SK-N-SH (cell line): ENCODE data around the gene ADAMTSL1. TPM values are rescaled to one million over a fixed set of nuclear protein-coding genes. Genes with fewer than 3 reads are reported as not detected.

ENCODE experiments used
- CTCF ChIA-PET: fragments of 300-600, 350-600 bp; formaldehyde crosslinking; extraction: SDS; loops from one replicate; lab custom pipeline; 2021; lab: Yijun Ruan, JAX
- POLR2A ChIA-PET: fragments of 350-600 bp; sonication (Branson Sonifier 250); formaldehyde crosslinking; extraction: SDS; loops from one replicate; lab custom pipeline; 2020; ENCODE audit warnings: antibody characterized with exemption, inconsistent platforms; lab: Yijun Ruan, JAX
- DNase-seq: peaks from one replicate; pipeline ENCODE4 v3.0.0; 2012
- H2AFZ ChIP-seq: fragments of 200-600 bp; sonication (generic); 2 replicates; pipeline ENCODE4 v1.8.1; 2016; ENCODE audit warnings: antibody characterized with exemption, mild to moderate bottlenecking, low read depth
- H3F3A ChIP-seq: fragments of 200-600 bp; sonication (generic); replicated peaks from 2 replicates; pipeline ENCODE3; 2016; ENCODE audit warnings: antibody characterized with exemption, mild to moderate bottlenecking; ENCODE audit not compliant: insufficient read depth
- H3K27ac ChIP-seq, 2 experiments: fragments of 200-500 bp in 1 of 2; fragments of 200-600 bp in 1 of 2; sonication (Bioruptor generic) in 1 of 2; sonication (generic), shearing (Covaris generic) in 1 of 2; 2 replicates each; pipeline versions ENCODE4 v1.5.1 to v1.6.1; 2014 to 2016; ENCODE audit warnings: low read depth in 2 of 2, inconsistent platforms in 1 of 2, low read length in 1 of 2, mild to moderate bottlenecking in 1 of 2, mixed read lengths in 1 of 2
- H3K27me3 ChIP-seq: fragments of 200-600 bp; sonication (generic), shearing (Covaris generic); 2 replicates; pipeline ENCODE4 v1.6.1; 2016; ENCODE audit warnings: mixed run types; ENCODE audit not compliant: insufficient read depth
- H3K36me3 ChIP-seq, 2 experiments: fragments of 200-500 bp in 1 of 2; fragments of 200-600 bp in 1 of 2; sonication (Bioruptor generic) in 1 of 2; sonication (generic) in 1 of 2; replicated peaks in 1 of 2; 2 replicates each; pipeline versions ENCODE3 to v1.5.1; 2014 to 2016; ENCODE audit warnings: low read length in 1 of 2, mild to moderate bottlenecking in 1 of 2; ENCODE audit not compliant: insufficient read depth in 2 of 2, control insufficient read depth in 1 of 2
- H3K4me1 ChIP-seq, 2 experiments: fragments of 200-500 bp in 1 of 2; fragments of 200-600 bp in 1 of 2; sonication (Bioruptor generic) in 1 of 2; sonication (generic), shearing (Covaris generic) in 1 of 2; 2 replicates each; pipeline versions ENCODE4 v1.5.1 to v1.6.1; 2014 to 2016; ENCODE audit warnings: low read depth in 1 of 2, low read length in 1 of 2, mixed run types in 1 of 2; ENCODE audit not compliant: insufficient read depth in 2 of 2, control insufficient read depth in 1 of 2
- H3K4me2 ChIP-seq: fragments of 200-600 bp; sonication (generic), shearing (Covaris generic); 2 replicates; pipeline ENCODE4 v1.6.1; 2017; ENCODE audit warnings: mixed run types
- H3K4me3 ChIP-seq, 2 experiments: fragments of 200-500 bp in 1 of 2; fragments of 200-600 bp in 1 of 2; sonication (Bioruptor generic) in 1 of 2; sonication (generic), shearing (Covaris generic) in 1 of 2; 2 replicates each; pipeline versions ENCODE4 v1.5.1 to v1.8.1; 2014 to 2016; ENCODE audit warnings: low read depth in 2 of 2, inconsistent platforms in 1 of 2, low read length in 1 of 2, mild to moderate bottlenecking in 1 of 2, mixed read lengths in 1 of 2, moderate library complexity in 1 of 2
- H3K79me2 ChIP-seq: fragments of 200-600 bp; sonication (generic); 2 replicates; pipeline ENCODE4 v1.8.1; 2017; ENCODE audit warnings: mild to moderate bottlenecking; ENCODE audit not compliant: insufficient read depth
- H3K9ac ChIP-seq: fragments of 200-600 bp; sonication (generic); 2 replicates; pipeline ENCODE4 v1.6.1; 2017; ENCODE audit warnings: mixed run types
- H3K9me2 ChIP-seq: fragments of 200-600 bp; sonication (generic); 2 replicates; pipeline ENCODE4 v1.6.1; 2017; ENCODE audit warnings: mixed run types
- H3K9me3 ChIP-seq: fragments of 200-600 bp; sonication (generic); 2 replicates; pipeline ENCODE4 v1.6.1; 2017; ENCODE audit warnings: mixed run types, mild to moderate bottlenecking, moderate library complexity
- H4K20me1 ChIP-seq: fragments of 200-600 bp; sonication (generic); 2 replicates; pipeline ENCODE4 v1.6.1; 2017; ENCODE audit warnings: mild to moderate bottlenecking, mixed run types; ENCODE audit not compliant: insufficient read depth
- EP300 ChIP-seq, 2 experiments: IDR thresholded peaks; 2 replicates each; pipeline versions ENCODE4 v1.4.0 to v1.6.1; 2012; ENCODE audit warnings: borderline replicate concordance in 1 of 2, low read depth in 1 of 2, low read length in 1 of 2
- EZH2phosphoT487 ChIP-seq: fragments of 200-600 bp; sonication (generic); IDR thresholded peaks from 2 replicates; pipeline ENCODE4 v1.6.1; 2017; ENCODE audit warnings: low read depth, mixed run types, mild to moderate bottlenecking, antibody characterized with exemption, moderate library complexity, borderline replicate concordance
- FOXJ3 ChIP-seq: sonication (generic); formaldehyde crosslinking; IDR thresholded peaks from 2 replicates; pipeline ENCODE4 v1.5.1; 2020; ENCODE audit warnings: mild to moderate bottlenecking, missing genetic modification reagents
- GABPA ChIP-seq: IDR thresholded peaks from 2 replicates; pipeline ENCODE4 v1.4.0; 2012; ENCODE audit warnings: low read depth, mild to moderate bottlenecking
- IRF3 ChIP-seq: fragments of 150-350 bp; IDR thresholded peaks from 2 replicates; pipeline ENCODE4 v1.6.1; 2016; ENCODE audit warnings: mild to moderate bottlenecking, low read depth, low read length
- MAX ChIP-seq: IDR thresholded peaks from 2 replicates; pipeline ENCODE4 v1.4.0; 2012; ENCODE audit warnings: low read depth
- MEF2A ChIP-seq: IDR thresholded peaks from 2 replicates; pipeline ENCODE4 v1.4.0; 2012; ENCODE audit warnings: low read depth, borderline replicate concordance
- MXI1 ChIP-seq: IDR thresholded peaks from 2 replicates; pipeline ENCODE4 v1.6.1; 2012; ENCODE audit warnings: mild to moderate bottlenecking, low read depth, low read length, improper control_type of control experiment
- NFIC ChIP-seq: IDR thresholded peaks from 2 replicates; pipeline ENCODE4 v1.4.0; 2012; ENCODE audit warnings: borderline replicate concordance
- PBX3 ChIP-seq: IDR thresholded peaks from 2 replicates; pipeline ENCODE4; 2012
- RCOR1 ChIP-seq: fragments of 150-350 bp; IDR thresholded peaks from 2 replicates; pipeline ENCODE4 v1.6.1; 2017; ENCODE audit warnings: antibody characterized with exemption, low read length
- RFX5 ChIP-seq: IDR thresholded peaks from 2 replicates; pipeline ENCODE4 v1.6.1; 2012; ENCODE audit warnings: mild to moderate bottlenecking, improper control_type of control experiment, low read length
- RXRA ChIP-seq: IDR thresholded peaks from 2 replicates; pipeline ENCODE4 v1.4.0; 2012; ENCODE audit warnings: low read depth, mild to moderate bottlenecking, borderline replicate concordance
- SIN3A ChIP-seq: IDR thresholded peaks from 2 replicates; pipeline ENCODE4 v1.6.1; 2012; ENCODE audit warnings: low read depth, mild to moderate bottlenecking, low read length, moderate library complexity, borderline replicate concordance
- SMC3 ChIP-seq: IDR thresholded peaks from 2 replicates; pipeline ENCODE4 v1.6.1; 2012; ENCODE audit warnings: low read depth, low read length, improper control_type of control experiment
- TAF1 ChIP-seq: IDR thresholded peaks from 2 replicates; pipeline ENCODE4 v1.6.1; 2012; ENCODE audit warnings: low read depth, mild to moderate bottlenecking, low read length, moderate library complexity, borderline replicate concordance
- TCF12 ChIP-seq: IDR thresholded peaks from 2 replicates; pipeline ENCODE4 v1.4.0; 2012
- USF1 ChIP-seq: IDR thresholded peaks from 2 replicates; pipeline ENCODE4 v1.4.0; 2012; ENCODE audit warnings: low read depth, borderline replicate concordance
- USF2 ChIP-seq: fragments of 150-350 bp; IDR thresholded peaks from 2 replicates; pipeline ENCODE4 v1.6.1; 2017; ENCODE audit warnings: antibody characterized with exemption, low read length, low read depth, borderline replicate concordance
- ZBTB33 ChIP-seq: IDR thresholded peaks from 2 replicates; pipeline ENCODE4 v1.4.0; 2012; ENCODE audit warnings: low read depth, borderline replicate concordance
- WGBS: methylation state at CpG from one replicate; pipeline ENCODE4 v1.1.6; 2017; ENCODE audit warnings: low lambda C conversion rate; 5-methylcytosine and 5-hydroxymethylcytosine counted together
- polyA plus RNA-seq, 3 experiments: library from polyadenylated mRNA; depleted of rRNA; stranded (reverse); fragments of >200 nt; gene quantifications; 2 replicates each; pipeline ENCODE4 v1.2.3, GENCODE V29; 2012

The ADAMTSL1 gene
- polyA plus RNA-seq, 1 of the 3 experiments (the other 2 are of a cell fraction): 114 TPM

GRCh38 chr9:18749711-18750110, 275.8 kb downstream of the ADAMTSL1 start:
- Histone ChIP-seq H3F3A (no peaks in the 10 kb centered on the region), H4K20me1 (no peaks in the 10 kb centered on the region), H3K9ac (no peak overlapping the region), H3K27ac (no peak overlapping the region), H3K4me1 (no peaks in the 10 kb centered on the region; a peak in 1 of 4 replicates), H2AFZ (no peak overlapping the region), H3K79me2 (no peaks in the 10 kb centered on the region; the same call in 1 of the 2 replicates), H3K9me2 (no peaks in the 10 kb centered on the region), H3K27me3 (no peaks in the 10 kb centered on the region), H3K36me3 (peaks cover 6 to 34% of the 10 kb centered on the region in 2 experiments), H3K9me3 (no peaks in the 10 kb centered on the region), H3K4me2 (no peak overlapping the region), H3K4me3 (no peak overlapping the region)
- no peak for DNase-seq
- ChIA-PET POLR2A (no interaction called here), CTCF (no interaction called here)
- 38% methylated on average over 1 of the region's 1 CpG for WGBS
- TF ChIP-seq MXI1 (no peak), RFX5 (no peak), SIN3A (no peak), RCOR1 (no peak), RXRA (no peak), ZBTB33 (no peak), SMC3 (no peak), USF2 (no peak), EP300 (IDR thresholded peaks at IDR 0.05; ENCODE audit: borderline replicate concordance in 1 of 2, low read depth in 1 of 2, low read length in 1 of 2) (no peak), IRF3 (no peak), EZH2phosphoT487 (no peak), MAX (no peak), FOXJ3 (CRISPR knock-in tag) (no peak), NFIC (no peak), TCF12 (no peak), PBX3 (no peak), GABPA (no peak), USF1 (no peak), MEF2A (no peak), TAF1 (no peak)
